CD4-positive, alpha-beta memory T cell (primary cell): ENCODE measurements around the gene OTUD3. TPM values are rescaled to one million over a fixed set of nuclear protein-coding genes. Genes with fewer than 3 reads are reported as not detected.

Experiments
- CTCF ChIA-PET: fragments of 350-600 bp; sonication (Branson Sonifier 250); formaldehyde crosslinking; loops from one replicate; lab custom pipeline; 2021; ENCODE audit warnings: inconsistent platforms; ENCODE audit not compliant: partially characterized antibody; lab: Charles Lee
- POLR2A ChIA-PET: fragments of 350-600 bp; sonication (Branson Sonifier 250); formaldehyde crosslinking; loops from one replicate; lab custom pipeline; 2021; ENCODE audit not compliant: partially characterized antibody; lab: Charles Lee
- DNase-seq, 5 donors: peaks; one replicate each; pipeline versions ENCODE4 v3.0.0 to v3.0.0-alpha.2; 2020 to 2022; ENCODE audit warnings: mixed read lengths in 1 of 5
- H3K27ac ChIP-seq: one replicate; pipeline ENCODE4 v1.7.0; 2013; ENCODE audit warnings: low read depth, low read length
- H3K27me3 ChIP-seq: 2 replicates; pipeline ENCODE4 v1.7.0; 2013; ENCODE audit warnings: mild to moderate bottlenecking, low read length, moderate library complexity; ENCODE audit not compliant: insufficient read depth
- H3K36me3 ChIP-seq: 2 replicates; pipeline ENCODE4 v1.7.0; 2013; ENCODE audit warnings: mild to moderate bottlenecking, low read length, moderate library complexity; ENCODE audit not compliant: insufficient read depth
- H3K4me1 ChIP-seq: 2 replicates; pipeline ENCODE4 v1.7.0; 2013; ENCODE audit warnings: mild to moderate bottlenecking, low read length, moderate library complexity; ENCODE audit not compliant: insufficient read depth
- H3K4me3 ChIP-seq, 2 donors: one replicate each; pipeline ENCODE4 v1.7.0; 2013; ENCODE audit warnings: low read length in 2 of 2, mild to moderate bottlenecking in 1 of 2
- H3K9me3 ChIP-seq, 2 donors: one replicate each; pipeline ENCODE4 v1.7.0; 2013; ENCODE audit warnings: low read length in 2 of 2, control low read depth in 1 of 2; ENCODE audit not compliant: control insufficient read depth in 1 of 2
- H3K27ac Mint-ChIP-seq, 7 donors: one replicate each; pipeline ENCODE4 v1.8.0; 2020 to 2021; ENCODE audit warnings: mixed read lengths in 7 of 7, mild to moderate bottlenecking in 6 of 7, inconsistent platforms in 3 of 7, moderate library complexity in 3 of 7
- H3K27me3 Mint-ChIP-seq, 2 donors: one replicate each; pipeline ENCODE4 v1.8.0; 2020 to 2021; ENCODE audit warnings: mixed read lengths in 2 of 2
- H3K36me3 Mint-ChIP-seq, 2 donors: one replicate each; pipeline ENCODE4 v1.8.0; 2020 to 2021; ENCODE audit warnings: mixed read lengths in 2 of 2, inconsistent platforms in 1 of 2, mild to moderate bottlenecking in 1 of 2
- H3K4me1 Mint-ChIP-seq, 4 donors: one replicate each; pipeline ENCODE4 v1.8.0; 2020 to 2021; ENCODE audit warnings: mixed read lengths in 4 of 4, mild to moderate bottlenecking in 1 of 4
- H3K4me3 Mint-ChIP-seq, 8 donors: one replicate each; pipeline ENCODE4 v1.8.0; 2020 to 2021; ENCODE audit warnings: mixed read lengths in 8 of 8, mild to moderate bottlenecking in 7 of 8, moderate library complexity in 6 of 8, inconsistent platforms in 3 of 8
- H3K9me3 Mint-ChIP-seq, 8 donors: one replicate each; pipeline ENCODE4 v1.8.0; 2020 to 2021; ENCODE audit warnings: mixed read lengths in 8 of 8, mild to moderate bottlenecking in 5 of 8, inconsistent platforms in 3 of 8, moderate library complexity in 1 of 8
- intact Hi-C: fragments of 100-400 bp; cut with micrococcal nuclease; formaldehyde crosslinking; loops from one replicate; pipeline ENCODE4 v1.15.1; 2023
- polyA plus RNA-seq, 2 donors: library from polyadenylated mRNA; unstranded; fragments of 300-500 nt; fragmentation: Illumina TruSeq; gene quantifications; one replicate each; pipeline ENCODE4 v1.2.3, GENCODE V29; 2021
- total RNA-seq, 2 experiments: library from RNA; stranded (reverse); gene quantifications; one replicate each; pipeline ENCODE4 v1.2.3, GENCODE V29; 2021

Gene OTUD3
- total and polyA plus RNA-seq, 4 experiments from 2014 or later: 1.8 to 18.7 (median 10.8) TPM

GRCh38 chr1:19892129-19892528 is 9.9 kb downstream of the OTUD3 start:
- DNase-seq: no peak
- H3K4me1 Mint-ChIP-seq: peaks cover 7 to 17% (median 13%) of the 10 kb centered on the region in 4 donors
- no peak overlapping the region for H3K4me3 ChIP-seq
- no peak overlapping the region for H3K27ac ChIP-seq
- H3K27me3 ChIP-seq: no peaks in the 10 kb centered on the region
- ChIA-PET POLR2A (no interaction called here), CTCF (no interaction called here)
- no peaks in the 10 kb centered on the region for H3K9me3 Mint-ChIP-seq
- no peaks in the 10 kb centered on the region for H3K27me3 Mint-ChIP-seq
- H3K36me3 ChIP-seq: peaks cover 31% of the 10 kb centered on the region
- H3K27ac Mint-ChIP-seq: no peak overlapping the region
- no peak overlapping the region for H3K4me3 Mint-ChIP-seq
- intact Hi-C loops: no loop called here
- H3K36me3 Mint-ChIP-seq: peaks cover 42 to 64% of the 10 kb centered on the region in 2 donors
- no peaks in the 10 kb centered on the region for H3K4me1 ChIP-seq
- no peaks in the 10 kb centered on the region for H3K9me3 ChIP-seq

- no peaks in the 10 kb centered on the region for H3K27me3 ChIP-seq
- CTCF ChIA-PET: no interaction called here
- H3K4me3 Mint-ChIP-seq: no peak overlapping the region
Measured at GRCh38 chr1:19892628-19893168, 10.5 kb downstream of the OTUD3 start.

DNA sequence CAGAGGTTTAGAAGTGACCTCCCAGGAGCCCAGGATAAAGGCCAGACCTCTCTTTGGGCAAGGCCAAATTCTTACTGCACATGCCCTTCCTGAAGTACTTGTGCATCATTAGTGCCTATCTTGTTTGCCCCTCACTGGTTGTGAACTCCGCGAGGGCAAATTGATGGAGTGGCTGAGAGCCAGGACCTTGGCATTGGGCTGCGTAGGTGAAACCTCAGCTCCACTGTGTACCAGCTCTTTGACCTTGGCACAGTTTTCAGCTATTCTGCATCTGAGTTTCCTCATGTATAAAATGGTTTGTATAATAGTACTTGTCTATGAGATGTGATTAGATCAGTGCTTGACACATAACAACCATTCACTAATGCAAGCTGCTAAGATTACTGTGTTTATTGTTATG is 11.5 kb downstream of the OTUD3 start:
- H3K27me3 ChIP-seq: no peaks in the 10 kb centered on the region
- H3K4me1 ChIP-seq: no peaks in the 10 kb centered on the region
- H3K4me3 Mint-ChIP-seq: peak overlapping the region in 1 of 8 donors; percentile 27
- H3K4me1 Mint-ChIP-seq: peaks cover 0 to 5% (median 3%) of the 10 kb centered on the region in 4 donors
- H3K36me3 Mint-ChIP-seq: peaks cover 48 to 70% of the 10 kb centered on the region in 2 donors
- POLR2A ChIA-PET: no interaction called here
- no peaks in the 10 kb centered on the region for H3K9me3 Mint-ChIP-seq
- peaks cover 31% of the 10 kb centered on the region for H3K36me3 ChIP-seq
- CTCF ChIA-PET: interaction anchor here (0.5 kb wide), 1 partner anchor 257 kb away, joined by 3 read pairs; no protein-coding TSS in a partner anchor
- H3K4me3 ChIP-seq: no peak overlapping the region
- no peaks in the 10 kb centered on the region for H3K27me3 Mint-ChIP-seq
- intact Hi-C loops: no loop called here
- DNase-seq: no peak
- peak overlapping the region in 2 of 7 donors; percentile 30 to 41 for H3K27ac Mint-ChIP-seq
- no peaks in the 10 kb centered on the region for H3K9me3 ChIP-seq
- H3K27ac ChIP-seq: no peak overlapping the region

More at GRCh38 chr1:19892628-19893168, 10.5 kb downstream of the OTUD3 start:
- DNase-seq: no peak
- no peaks in the 10 kb centered on the region for H3K9me3 Mint-ChIP-seq
- peaks cover 47 to 69% of the 10 kb centered on the region in 2 donors for H3K36me3 Mint-ChIP-seq
- peaks cover 6 to 14% (median 11%) of the 10 kb centered on the region in 4 donors for H3K4me1 Mint-ChIP-seq
- H3K27ac ChIP-seq: no peak overlapping the region
- H3K27me3 Mint-ChIP-seq: no peaks in the 10 kb centered on the region
- no peak overlapping the region for H3K4me3 ChIP-seq
- intact Hi-C loops: no loop called here
- no peaks in the 10 kb centered on the region for H3K4me1 ChIP-seq
- peak overlapping the region in 1 of 7 donors; percentile 15 for H3K27ac Mint-ChIP-seq
- POLR2A ChIA-PET: no interaction called here
- peaks cover 31% of the 10 kb centered on the region for H3K36me3 ChIP-seq
- H3K9me3 ChIP-seq: no peaks in the 10 kb centered on the region

DNA sequence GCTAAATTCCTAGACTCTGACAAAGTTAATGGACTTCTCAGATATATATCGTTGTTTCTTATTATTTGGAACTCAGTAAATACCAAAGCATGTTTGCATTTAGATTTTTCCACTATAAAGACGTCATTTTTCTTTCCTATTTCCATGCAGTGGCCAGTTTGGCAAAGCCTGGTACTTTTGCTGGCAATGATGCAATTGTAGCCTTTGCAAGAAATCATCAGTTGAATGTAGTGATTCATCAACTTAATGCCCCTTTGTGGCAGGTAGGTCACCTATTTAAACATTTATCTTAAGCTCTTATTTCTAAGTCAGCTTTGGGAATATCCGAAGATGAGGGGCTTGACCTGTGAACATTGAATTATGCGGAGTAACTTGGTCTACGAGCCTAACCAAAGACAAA is 12.0 kb downstream of the OTUD3 start:
- intact Hi-C loops: no loop called here
- ChIA-PET CTCF (no interaction called here), POLR2A (no interaction called here)
- Histone ChIP-seq H3K9me3 (no peaks in the 10 kb centered on the region), H3K36me3 (peaks cover 35% of the 10 kb centered on the region), H3K4me3 (no peak overlapping the region), H3K27ac (no peak overlapping the region), H3K4me1 (no peaks in the 10 kb centered on the region), H3K27me3 (no peaks in the 10 kb centered on the region)
- Mint-ChIP-seq H3K9me3 (no peaks in the 10 kb centered on the region), H3K36me3 (peaks cover 53 to 75% of the 10 kb centered on the region in 2 donors), H3K4me3 (no peak overlapping the region), H3K4me1 (peaks cover 0 to 5% (median 2%) of the 10 kb centered on the region in 4 donors), H3K27me3 (no peaks in the 10 kb centered on the region), H3K27ac (no peak overlapping the region)
- DNase-seq: no peak

DNA sequence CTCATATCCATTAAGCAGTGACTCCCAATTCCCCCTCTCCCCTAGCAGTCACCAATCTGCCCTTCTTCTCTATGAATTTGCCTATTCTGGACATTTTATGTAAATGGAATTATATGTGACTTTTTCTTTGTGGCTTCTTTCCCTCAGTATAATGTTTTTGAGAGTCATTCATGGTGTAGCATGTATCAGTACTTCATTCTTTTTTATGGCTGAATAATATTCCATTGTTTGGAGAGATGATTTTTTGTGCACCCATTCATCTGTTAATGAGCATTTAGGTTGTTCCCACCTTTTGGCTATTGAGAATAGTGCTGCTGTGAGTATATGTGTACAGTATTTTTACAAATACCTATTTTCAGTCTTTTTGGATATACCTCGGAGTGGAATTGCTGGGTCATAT is 19.5 kb downstream of the OTUD3 start:
- Mint-ChIP-seq H3K9me3 (no peaks in the 10 kb centered on the region), H3K27ac (peak overlapping the region in 1 of 7 donors; percentile 19), H3K27me3 (no peaks in the 10 kb centered on the region), H3K36me3 (peaks cover 67% of the 10 kb centered on the region in 2 donors), H3K4me3 (no peak overlapping the region), H3K4me1 (peaks cover 0 to 3% (median 0%) of the 10 kb centered on the region in 4 donors)
- DNase-seq: no peak
- intact Hi-C loops: no loop called here
- ChIA-PET CTCF (no interaction called here), POLR2A (no interaction called here)
- Histone ChIP-seq H3K36me3 (peaks cover 32% of the 10 kb centered on the region), H3K4me3 (no peak overlapping the region), H3K9me3 (no peaks in the 10 kb centered on the region), H3K27me3 (no peaks in the 10 kb centered on the region), H3K4me1 (no peaks in the 10 kb centered on the region), H3K27ac (no peak overlapping the region)

DNA sequence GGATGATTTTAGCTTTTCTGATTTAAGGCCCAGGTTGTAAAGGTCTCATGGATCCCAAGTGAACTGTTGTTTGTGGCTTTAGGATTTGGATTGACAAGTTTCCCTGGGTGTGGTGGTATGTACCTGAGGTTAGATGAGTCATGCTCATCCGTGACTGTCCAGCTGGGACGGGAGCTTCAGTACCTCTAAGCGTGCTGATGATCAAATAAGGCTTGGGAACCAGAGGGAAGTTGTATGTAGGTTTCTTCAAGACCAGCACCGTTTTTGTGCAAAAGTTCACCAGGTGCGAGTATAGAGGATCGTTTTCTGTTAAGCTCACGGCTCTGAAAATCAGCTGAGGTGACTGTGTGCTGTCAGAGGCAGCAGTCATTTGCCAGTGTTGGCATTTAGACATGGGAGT is 21.4 kb downstream of the OTUD3 start:
- no peaks in the 10 kb centered on the region for H3K9me3 Mint-ChIP-seq
- Histone ChIP-seq H3K4me1 (no peaks in the 10 kb centered on the region), H3K27ac (no peak overlapping the region), H3K27me3 (no peaks in the 10 kb centered on the region), H3K36me3 (peaks cover 47% of the 10 kb centered on the region), H3K9me3 (no peaks in the 10 kb centered on the region), H3K4me3 (no peak overlapping the region)
- CTCF ChIA-PET: no interaction called here
- H3K27me3 Mint-ChIP-seq: no peaks in the 10 kb centered on the region
- POLR2A ChIA-PET: no interaction called here
- intact Hi-C loops: no loop called here
- H3K27ac Mint-ChIP-seq: no peak overlapping the region
- H3K36me3 Mint-ChIP-seq: peaks cover 74 to 78% of the 10 kb centered on the region in 2 donors
- DNase-seq: no peak
- no peak overlapping the region for H3K4me3 Mint-ChIP-seq
- peaks cover 0 to 3% (median 0%) of the 10 kb centered on the region in 4 donors for H3K4me1 Mint-ChIP-seq

- no peak overlapping the region for H3K4me3 Mint-ChIP-seq
- H3K36me3 ChIP-seq: peaks cover 70% of the 10 kb centered on the region
- DNase-seq: no peak
- no peak overlapping the region for H3K27ac Mint-ChIP-seq
- no peak overlapping the region for H3K27ac ChIP-seq
- no peaks in the 10 kb centered on the region for H3K4me1 ChIP-seq
- H3K4me3 ChIP-seq: no peak overlapping the region
- H3K27me3 Mint-ChIP-seq: no peaks in the 10 kb centered on the region
- intact Hi-C loops: no loop called here
- H3K27me3 ChIP-seq: no peaks in the 10 kb centered on the region
- no peaks in the 10 kb centered on the region for H3K4me1 Mint-ChIP-seq
- CTCF ChIA-PET: interaction anchor here (1.6 to 2.2 kb wide), 2 partner anchors 11 to 13 kb away, joined by 3 to 5 read pairs; no protein-coding TSS in a partner anchor
- H3K9me3 ChIP-seq: no peaks in the 10 kb centered on the region
- POLR2A ChIA-PET: interaction anchor here (0.5 kb wide), 1 partner anchor 10 kb away, joined by 3 read pairs; no protein-coding TSS in a partner anchor
- peaks cover 75 to 88% of the 10 kb centered on the region in 2 donors for H3K36me3 Mint-ChIP-seq
- H3K9me3 Mint-ChIP-seq: no peaks in the 10 kb centered on the region
Measured at GRCh38 chr1:19907456-19907855, 25.3 kb downstream of the OTUD3 start.
